Subcutaneous adipose tissue (tissue), 4 donors: ENCODE measurements around the gene GLRA3. TPM values are rescaled to one million over a fixed set of nuclear protein-coding genes. Genes with fewer than 3 reads are reported as not detected.

Experiments
- total RNA-seq, 4 donors: library from RNA; depleted of rRNA; stranded (reverse); fragments of >200 nt; gene quantifications; one replicate each; pipeline ENCODE4 v1.1.0, GENCODE V29; 2016
- TF ChIP-seq, protein P1 (sequence below): fragments of 450-650 bp; IDR thresholded peaks from one replicate; pipeline ENCODE4 v1.5.1; 2016; ENCODE audit warnings: low read depth, mild to moderate bottlenecking, control low read depth, antibody characterized with exemption, moderate library complexity

GLRA3 gene
- total RNA-seq, 4 donors from 2014 or later = 0.17 TPM; not detected in 3

GRCh38 chr4:174746710-174747109 is 82.3 kb downstream of the GLRA3 start:
- TF ChIP-seq, protein P1, sequence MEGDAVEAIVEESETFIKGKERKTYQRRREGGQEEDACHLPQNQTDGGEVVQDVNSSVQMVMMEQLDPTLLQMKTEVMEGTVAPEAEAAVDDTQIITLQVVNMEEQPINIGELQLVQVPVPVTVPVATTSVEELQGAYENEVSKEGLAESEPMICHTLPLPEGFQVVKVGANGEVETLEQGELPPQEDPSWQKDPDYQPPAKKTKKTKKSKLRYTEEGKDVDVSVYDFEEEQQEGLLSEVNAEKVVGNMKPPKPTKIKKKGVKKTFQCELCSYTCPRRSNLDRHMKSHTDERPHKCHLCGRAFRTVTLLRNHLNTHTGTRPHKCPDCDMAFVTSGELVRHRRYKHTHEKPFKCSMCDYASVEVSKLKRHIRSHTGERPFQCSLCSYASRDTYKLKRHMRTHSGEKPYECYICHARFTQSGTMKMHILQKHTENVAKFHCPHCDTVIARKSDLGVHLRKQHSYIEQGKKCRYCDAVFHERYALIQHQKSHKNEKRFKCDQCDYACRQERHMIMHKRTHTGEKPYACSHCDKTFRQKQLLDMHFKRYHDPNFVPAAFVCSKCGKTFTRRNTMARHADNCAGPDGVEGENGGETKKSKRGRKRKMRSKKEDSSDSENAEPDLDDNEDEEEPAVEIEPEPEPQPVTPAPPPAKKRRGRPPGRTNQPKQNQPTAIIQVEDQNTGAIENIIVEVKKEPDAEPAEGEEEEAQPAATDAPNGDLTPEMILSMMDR = no peak

DNA sequence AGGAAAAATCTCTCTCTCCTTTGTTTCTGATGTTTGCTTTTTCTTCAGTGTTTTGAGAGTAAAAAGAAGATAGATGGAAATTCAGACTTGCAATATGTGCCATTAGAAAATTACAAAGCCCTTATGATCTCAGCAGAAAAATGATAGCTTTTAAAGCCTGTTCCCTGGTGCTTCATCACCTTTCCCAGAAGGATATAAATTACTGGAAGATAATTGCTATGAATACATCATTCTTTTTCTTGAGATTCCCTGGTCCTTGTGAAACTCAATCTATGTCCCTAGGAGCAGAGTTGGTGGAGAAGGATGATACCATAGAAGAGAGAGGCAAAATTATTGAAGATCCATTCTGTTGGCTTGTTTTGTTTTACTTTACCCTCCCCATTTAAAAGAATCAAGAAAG is 86.5 kb downstream of the GLRA3 start:
- TF ChIP-seq, protein P1 = no peak

- TF ChIP-seq, protein P1 = no peak
Measured at GRCh38 chr4:174739576-174739975, 89.5 kb downstream of the GLRA3 start.

GRCh38 chr4:174734181-174734580 is 94.9 kb downstream of the GLRA3 start:
- TF ChIP-seq, protein P1 = no peak

DNA sequence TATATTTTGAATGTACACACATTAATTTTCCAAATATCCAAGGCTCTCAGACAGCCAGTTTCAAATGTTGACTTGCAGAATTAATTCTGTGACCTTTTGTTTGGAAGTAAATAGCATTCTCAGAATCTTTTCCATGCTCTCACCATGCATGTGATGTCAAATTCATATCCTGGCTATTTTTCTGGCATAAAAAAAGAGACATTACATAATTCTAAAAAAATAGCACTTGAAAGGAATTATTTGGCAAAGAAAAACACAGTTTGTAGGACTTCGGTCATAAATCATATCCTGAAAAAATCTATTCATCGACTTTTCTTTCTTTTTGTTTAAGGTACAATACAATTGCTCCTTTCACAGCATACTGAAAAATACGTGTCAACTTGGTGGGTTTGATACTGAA is 111.2 kb downstream of the GLRA3 start:
- TF ChIP-seq, protein P1 = no peak

DNA sequence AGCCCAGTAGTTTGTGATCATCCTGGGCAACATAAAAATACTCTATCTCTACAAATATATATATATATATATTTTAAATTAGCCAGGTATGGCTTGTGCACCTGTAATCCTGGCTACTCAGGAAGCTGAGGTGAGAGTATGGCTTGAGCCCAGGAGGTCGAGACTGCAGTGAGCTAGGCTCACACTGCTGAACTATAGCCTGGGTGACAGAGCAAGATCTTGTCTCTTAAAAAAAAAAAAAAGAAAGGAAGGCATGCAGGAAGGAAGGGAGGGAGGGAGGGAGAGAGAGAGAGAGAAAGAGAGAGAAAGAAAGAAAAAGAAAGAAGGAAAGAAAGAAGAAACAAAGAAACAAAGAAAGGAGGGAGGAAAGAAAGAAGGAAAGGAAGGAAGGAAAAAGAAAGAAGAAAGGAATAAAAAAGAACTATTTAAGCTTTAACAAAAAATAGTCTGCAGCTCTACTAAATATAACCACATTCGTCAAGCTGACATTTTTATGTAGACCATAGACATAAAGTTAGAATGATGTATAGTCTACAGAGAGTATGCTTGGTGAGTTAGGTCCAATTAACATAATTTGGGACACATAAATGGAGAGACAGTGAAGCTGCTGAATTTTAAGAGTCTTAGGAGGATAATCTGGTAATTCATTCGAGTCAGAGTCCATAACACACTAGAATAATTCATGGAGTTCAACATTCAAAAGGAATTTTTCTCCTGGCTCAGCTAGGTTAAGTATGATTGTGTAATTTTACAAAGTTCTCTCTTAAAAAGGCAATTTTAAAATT is 111.9 kb downstream of the GLRA3 start:
- TF ChIP-seq, protein P1 = no peak

DNA sequence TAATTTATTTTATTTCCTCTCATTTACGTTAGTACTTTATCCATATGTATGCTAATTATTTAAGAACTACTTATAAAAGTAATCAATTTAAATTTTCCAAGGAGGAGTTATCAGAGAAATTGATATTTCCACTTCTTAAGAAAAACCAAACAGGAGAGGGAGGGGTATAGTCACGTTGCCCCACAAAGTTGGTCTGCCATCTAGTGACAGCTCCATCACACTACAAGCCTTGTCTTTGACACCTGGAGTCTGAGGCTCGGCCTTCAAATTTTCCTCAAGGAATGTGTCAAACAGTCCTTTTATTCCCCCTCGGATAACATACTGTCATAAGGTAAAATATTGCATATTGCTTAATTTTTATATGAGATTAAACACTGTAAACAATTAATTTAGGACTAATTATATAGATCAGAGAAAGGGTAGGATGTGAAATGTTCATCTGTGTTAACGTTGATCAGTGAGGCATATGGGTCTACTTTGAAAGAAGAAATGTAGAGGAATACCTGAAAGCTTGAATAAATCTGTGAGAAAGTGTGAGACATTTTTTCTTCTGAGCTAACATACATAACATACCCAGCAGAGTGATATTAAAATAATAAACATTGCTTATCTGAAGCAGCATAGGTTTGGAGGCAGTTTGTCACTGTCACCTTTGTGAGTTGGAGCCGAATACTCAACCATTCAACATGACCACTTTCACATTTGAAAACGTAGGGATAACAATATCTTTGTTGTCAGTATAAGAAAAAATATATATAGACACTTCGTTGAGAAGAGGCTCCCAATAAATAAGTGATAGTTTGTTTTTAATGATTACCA is 114.4 kb downstream of the GLRA3 start:
- TF ChIP-seq, protein P1 = no peak
